Gastrocnemius medialis (tissue), 4 donors: Measurements from ENCODE around the gene INTU.

Source experiments
- CTCF ChIP-seq, 5 experiments: fragments of 450-650 bp in 3 of 5; fragments of 200-600 bp in 2 of 5; sonication (generic) in 2 of 5; IDR thresholded peaks in 4 of 5; conservative IDR thresholded peaks in 1 of 5; 1 replicate in 4 of 5; 2 replicates in 1 of 5; pipeline ENCODE4 v1.5.1; 2016 to 2019; ENCODE audit warnings: antibody characterized with exemption in 5 of 5, mild to moderate bottlenecking in 3 of 5, moderate library complexity in 3 of 5
- POLR2A ChIP-seq, 2 donors: fragments of 450-650 bp; IDR thresholded peaks; one replicate each; pipeline ENCODE4 v1.6.1; 2017; ENCODE audit warnings: antibody characterized with exemption in 2 of 2, mild to moderate bottlenecking in 2 of 2, moderate library complexity in 2 of 2

GRCh38 chr4:127731406-127731805 is 98.6 kb downstream of the INTU start:
- no peak for TF ChIP-seq POLR2A (IDR thresholded peaks at IDR 0.05)
- no peak for TF ChIP-seq CTCF (IDR thresholded peaks at IDR 0.05 in 4 of 5, conservative IDR thresholded peaks at IDR 0.05 in 1 of 5)
